Upper lobe of right lung (tissue), 1 donor: ENCODE data around the gene MEGF8. TPM values are rescaled to one million over a fixed set of nuclear protein-coding genes. Genes with fewer than 3 reads are reported as not detected.

ENCODE experiments used
- ATAC-seq: fragments of 200-7000 bp; cut with Tn5 transposase; one replicate; pipeline ENCODE4 v1.9.1; 2020; ENCODE audit warnings: mild to moderate bottlenecking, moderate library complexity
- DNase-seq: peaks from one replicate; pipeline ENCODE4 v3.0.0-alpha.2; 2020
- H3K27ac ChIP-seq: fragments of 200-600 bp; one replicate; pipeline ENCODE4 v1.8.0; 2022
- H3K27me3 ChIP-seq: fragments of 200-600 bp; one replicate; pipeline ENCODE4 v1.8.0; 2022; ENCODE audit warnings: mild to moderate bottlenecking
- H3K36me3 ChIP-seq: fragments of 200-600 bp; one replicate; pipeline ENCODE4 v1.8.0; 2022
- H3K4me1 ChIP-seq: fragments of 200-600 bp; one replicate; pipeline ENCODE4 v1.8.0; 2022
- H3K4me3 ChIP-seq: fragments of 200-600 bp; one replicate; pipeline ENCODE4 v1.8.0; 2022; ENCODE audit warnings: mild to moderate bottlenecking
- H3K9me3 ChIP-seq: fragments of 200-600 bp; one replicate; pipeline ENCODE4 v1.8.0; 2022
- CTCF ChIP-seq: fragments of 200-600 bp; IDR thresholded peaks from one replicate; pipeline ENCODE4 v1.8.0; 2022; ENCODE audit warnings: antibody characterized with exemption
- intact Hi-C: fragments of 100-400 bp; cut with DNase I; formaldehyde crosslinking; loops from one replicate; pipeline ENCODE4 v1.11.0; 2022
- total RNA-seq: library from RNA; stranded (reverse); fragmentation: NEBNext Ultra II Directional; extraction: Animal tissue kit (Norgen Biotek cat#: 25700); gene quantifications from one replicate; pipeline ENCODE4 v1.2.1, GENCODE V29; 2021
- donor health status: DM: no; HTN: yes; CAD: no; lungs with severe emphysema.

Gene MEGF8
- total RNA-seq, 1 donor from 2014 or later = 18.4 TPM

GRCh38 chr19:42352301-42353259 is 27.1 kb downstream of the MEGF8 start:
- Histone ChIP-seq H3K4me1 (no peaks in the 10 kb centered on the region), H3K9me3 (no peaks in the 10 kb centered on the region), H3K27ac (no peak overlapping the region), H3K27me3 (no peaks in the 10 kb centered on the region), H3K36me3 (peaks cover 21% of the 10 kb centered on the region), H3K4me3 (no peak overlapping the region)
- intact Hi-C loops = no loop called here
- no peak for TF ChIP-seq CTCF
- ATAC-seq (no peak), DNase-seq (no peak)

GRCh38 chr19:42353341-42354015 is 28.0 kb downstream of the MEGF8 start:
- no peak for DNase-seq
- no peak overlapping the region for H3K4me3 ChIP-seq
- H3K27ac ChIP-seq = no peak overlapping the region
- intact Hi-C loops = no loop called here
- TF ChIP-seq CTCF = no peak
- peaks cover 27% of the 10 kb centered on the region for H3K36me3 ChIP-seq
- H3K4me1 ChIP-seq = no peaks in the 10 kb centered on the region
- H3K27me3 ChIP-seq = no peaks in the 10 kb centered on the region
- H3K9me3 ChIP-seq = no peaks in the 10 kb centered on the region
- no peak for ATAC-seq

- peaks cover 27% of the 10 kb centered on the region for H3K36me3 ChIP-seq
- H3K4me3 ChIP-seq = no peak overlapping the region
- DNase-seq = no peak
- H3K4me1 ChIP-seq = no peaks in the 10 kb centered on the region
- no peaks in the 10 kb centered on the region for H3K27me3 ChIP-seq
- H3K9me3 ChIP-seq = no peaks in the 10 kb centered on the region
- TF ChIP-seq CTCF = no peak
- intact Hi-C loops = no loop called here
- no peak overlapping the region for H3K27ac ChIP-seq
- ATAC-seq = no peak
These were observed 30.5 kb downstream of the MEGF8 start for GRCh38 chr19:42355896-42356295.

- DNase-seq (no peak), ATAC-seq (no peak)
- Histone ChIP-seq H3K27me3 (no peaks in the 10 kb centered on the region), H3K4me3 (no peak overlapping the region), H3K4me1 (no peaks in the 10 kb centered on the region), H3K36me3 (peaks cover 27% of the 10 kb centered on the region), H3K9me3 (no peaks in the 10 kb centered on the region), H3K27ac (no peak overlapping the region)
- no peak for TF ChIP-seq CTCF
- intact Hi-C loops = no loop called here
These were observed 31.3 kb downstream of the MEGF8 start for GRCh38 chr19:42356686-42357085.

- no peak for TF ChIP-seq CTCF
- H3K27ac ChIP-seq = no peak overlapping the region
- no peak overlapping the region for H3K4me3 ChIP-seq
- no peak for DNase-seq
- intact Hi-C loops = no loop called here
- H3K9me3 ChIP-seq = no peaks in the 10 kb centered on the region
- no peak for ATAC-seq
- no peaks in the 10 kb centered on the region for H3K27me3 ChIP-seq
- H3K36me3 ChIP-seq = peaks cover 27% of the 10 kb centered on the region
- no peaks in the 10 kb centered on the region for H3K4me1 ChIP-seq
These were observed 31.9 kb downstream of the MEGF8 start for GRCh38 chr19:42357290-42357689.
